ENCODE measurements around the gene POMGNT2.
"Not testable (repeated sequence)": the region's sequence is repeated elsewhere in the genome, so short reads cannot be mapped to it uniquely, and the experiment has no call there.

DNA sequence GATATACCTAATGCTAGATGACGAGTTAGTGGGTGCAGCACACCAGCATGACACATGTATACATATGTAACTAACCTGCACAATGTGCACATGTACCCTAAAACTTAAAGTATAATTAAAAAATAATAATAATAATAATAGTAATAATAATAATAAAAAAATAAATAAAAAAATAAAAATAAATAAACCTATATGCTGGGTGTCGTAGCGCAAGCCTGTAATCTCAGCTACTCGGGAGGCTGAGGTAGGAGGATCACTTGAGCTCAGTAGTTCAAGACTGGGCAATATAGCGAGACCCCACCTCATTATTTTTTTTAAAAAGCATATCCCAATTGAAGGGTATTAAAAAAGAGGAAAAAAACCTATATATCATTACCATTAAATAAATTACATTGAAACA is 35.2 kb downstream of the POMGNT2 start:
- TF ChIP-seq, protein P1, sequence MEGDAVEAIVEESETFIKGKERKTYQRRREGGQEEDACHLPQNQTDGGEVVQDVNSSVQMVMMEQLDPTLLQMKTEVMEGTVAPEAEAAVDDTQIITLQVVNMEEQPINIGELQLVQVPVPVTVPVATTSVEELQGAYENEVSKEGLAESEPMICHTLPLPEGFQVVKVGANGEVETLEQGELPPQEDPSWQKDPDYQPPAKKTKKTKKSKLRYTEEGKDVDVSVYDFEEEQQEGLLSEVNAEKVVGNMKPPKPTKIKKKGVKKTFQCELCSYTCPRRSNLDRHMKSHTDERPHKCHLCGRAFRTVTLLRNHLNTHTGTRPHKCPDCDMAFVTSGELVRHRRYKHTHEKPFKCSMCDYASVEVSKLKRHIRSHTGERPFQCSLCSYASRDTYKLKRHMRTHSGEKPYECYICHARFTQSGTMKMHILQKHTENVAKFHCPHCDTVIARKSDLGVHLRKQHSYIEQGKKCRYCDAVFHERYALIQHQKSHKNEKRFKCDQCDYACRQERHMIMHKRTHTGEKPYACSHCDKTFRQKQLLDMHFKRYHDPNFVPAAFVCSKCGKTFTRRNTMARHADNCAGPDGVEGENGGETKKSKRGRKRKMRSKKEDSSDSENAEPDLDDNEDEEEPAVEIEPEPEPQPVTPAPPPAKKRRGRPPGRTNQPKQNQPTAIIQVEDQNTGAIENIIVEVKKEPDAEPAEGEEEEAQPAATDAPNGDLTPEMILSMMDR (conservative IDR thresholded peaks at IDR 0.05), result not testable (repeated sequence)
- TF ChIP-seq ZFX (IDR thresholded peaks at IDR 0.05), result not testable (repeated sequence)
